Gastrocnemius medialis (tissue), 4 donors: Measurements from ENCODE around the gene UNC5A.

ENCODE experiments used
- CTCF ChIP-seq, 5 experiments: fragments of 450-650 bp in 3 of 5; fragments of 200-600 bp in 2 of 5; sonication (generic) in 2 of 5; IDR thresholded peaks in 4 of 5; conservative IDR thresholded peaks in 1 of 5; 1 replicate in 4 of 5; 2 replicates in 1 of 5; pipeline ENCODE4 v1.5.1; 2016 to 2019; ENCODE audit warnings: antibody characterized with exemption in 5 of 5, mild to moderate bottlenecking in 3 of 5, moderate library complexity in 3 of 5
- POLR2A ChIP-seq, 2 donors: fragments of 450-650 bp; IDR thresholded peaks; one replicate each; pipeline ENCODE4 v1.6.1; 2017; ENCODE audit warnings: antibody characterized with exemption in 2 of 2, mild to moderate bottlenecking in 2 of 2, moderate library complexity in 2 of 2

- TF ChIP-seq POLR2A (IDR thresholded peaks at IDR 0.05) (no peak), CTCF (IDR thresholded peaks at IDR 0.05 in 4 of 5, conservative IDR thresholded peaks at IDR 0.05 in 1 of 5) (no peak)
Measured at GRCh38 chr5:176922817-176923216, 112.5 kb downstream of the UNC5A start.
